Erythroblast (primary cell): ENCODE results near the gene TPR.

ENCODE experiments used
- DNase-seq, 2 experiments: peaks; one replicate each; lab custom pipeline; 2025; lab: John Stamatoyannopoulos, UW
- GATA1 ChIP-seq: IDR thresholded peaks from 2 replicates; pipeline ENCODE4 v1.6.1; 2011; ENCODE audit warnings: low read depth, mild to moderate bottlenecking, control low read depth, low read length, moderate library complexity
- POLR2A ChIP-seq: IDR thresholded peaks from 2 replicates; pipeline ENCODE4 v1.6.1; 2011; ENCODE audit warnings: mild to moderate bottlenecking, low read length

Gene TPR

DNA sequence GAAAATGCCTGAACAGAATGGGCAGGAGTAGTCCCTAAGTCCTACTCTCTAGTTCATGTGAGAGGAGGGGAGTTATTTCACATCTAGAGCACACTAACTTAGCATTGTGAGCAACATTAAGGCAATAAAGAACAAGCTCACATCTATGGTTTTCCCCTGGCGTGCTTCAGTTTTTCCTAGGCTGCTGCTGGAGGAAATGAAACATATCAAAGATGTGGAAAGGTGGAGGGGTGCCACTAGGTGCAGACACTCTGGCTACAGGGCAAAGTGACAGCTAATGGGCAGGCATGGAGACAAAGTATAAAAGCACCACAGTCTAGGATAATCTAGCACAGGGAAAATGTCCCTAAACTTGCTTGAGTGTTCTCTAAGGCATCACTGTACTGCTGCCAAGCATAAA lies 82.2 kb downstream of the TPR start:
- TF ChIP-seq POLR2A (no peak), GATA1 (no peak)
- no peak for DNase-seq

DNA sequence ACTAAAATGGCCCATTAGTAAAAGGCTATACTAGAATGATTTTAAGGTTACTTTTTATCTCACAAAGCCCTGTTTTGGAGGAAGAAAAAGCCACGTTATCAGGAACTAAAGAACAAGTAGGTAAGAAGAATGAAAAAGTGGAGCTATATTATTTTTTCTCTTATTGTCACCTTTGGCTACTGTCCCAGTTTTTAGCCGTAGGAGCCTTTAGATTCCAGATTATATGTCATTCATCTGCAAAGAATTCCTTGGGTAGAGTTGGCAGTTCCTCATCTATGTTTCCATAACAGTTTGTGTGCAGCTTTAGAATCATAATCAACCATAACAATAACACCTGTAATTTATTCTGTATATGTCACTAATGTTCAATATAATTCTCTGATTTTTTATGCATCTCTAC lies 83.8 kb downstream of the TPR start:
- TF ChIP-seq POLR2A (no peak), GATA1 (no peak)
- DNase-seq: no peak

DNA sequence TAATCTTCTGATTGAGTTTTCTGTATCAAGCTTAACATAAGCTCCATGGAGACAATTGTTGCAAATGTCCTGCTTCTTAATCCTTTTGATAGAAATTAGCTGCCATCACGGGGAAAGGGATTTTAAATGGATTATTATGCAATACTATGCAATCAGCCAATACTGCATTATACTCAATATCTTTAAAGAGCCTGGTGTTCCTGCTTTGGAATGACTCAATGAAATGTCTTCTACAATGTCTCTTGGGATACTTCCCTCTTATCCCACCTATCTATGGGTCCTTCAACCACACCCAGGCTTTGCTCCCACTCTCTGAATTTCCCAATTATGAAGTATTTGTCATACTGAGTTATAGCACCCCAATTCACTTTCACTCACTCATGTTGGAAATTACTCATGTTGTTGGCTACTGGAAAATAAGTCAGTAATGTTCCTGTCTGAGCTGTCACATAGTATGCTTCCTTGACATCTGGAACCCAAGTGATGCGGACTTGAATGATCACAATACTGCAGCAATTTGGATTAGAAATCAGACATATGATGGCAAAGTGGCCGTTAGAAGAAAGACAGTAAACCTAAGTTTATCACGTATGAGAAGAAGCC lies 85.0 kb downstream of the TPR start:
- TF ChIP-seq POLR2A (no peak), GATA1 (no peak)
- DNase-seq: no peak

DNA sequence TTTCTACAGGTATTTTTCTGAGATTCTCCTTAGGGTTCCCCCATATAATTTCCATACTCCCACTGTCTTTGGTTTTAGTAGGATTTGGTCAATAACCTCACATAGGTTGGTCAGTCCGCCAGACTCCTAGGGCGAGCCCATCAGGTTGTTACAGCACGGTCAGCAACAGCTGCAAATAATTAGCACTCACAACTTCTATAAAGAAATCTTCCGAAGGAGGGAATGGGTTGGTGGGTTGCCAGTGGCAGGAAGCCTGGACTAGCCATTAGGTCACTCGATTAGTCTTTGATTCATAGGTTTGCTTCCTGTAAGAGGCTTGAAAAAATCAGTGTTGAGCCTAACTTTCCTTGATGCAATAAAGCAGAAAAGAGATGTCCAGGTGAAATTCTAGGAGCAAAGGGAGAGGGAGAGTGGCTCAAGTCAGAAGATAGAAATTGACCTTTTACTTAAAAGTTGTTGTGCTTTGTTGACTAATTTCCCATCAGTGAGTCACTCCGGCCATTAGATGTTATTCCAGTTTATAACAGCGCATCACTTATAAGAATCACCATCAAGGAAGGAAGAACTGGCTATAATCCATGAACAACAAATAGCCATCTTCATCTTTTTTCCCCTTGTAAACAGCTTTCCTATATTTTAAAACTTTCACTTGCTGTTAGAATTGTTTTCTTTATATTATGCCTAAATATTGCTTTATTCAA lies 88.3 kb downstream of the TPR start:
- no peak for DNase-seq
- TF ChIP-seq POLR2A (no peak), GATA1 (no peak)

DNA sequence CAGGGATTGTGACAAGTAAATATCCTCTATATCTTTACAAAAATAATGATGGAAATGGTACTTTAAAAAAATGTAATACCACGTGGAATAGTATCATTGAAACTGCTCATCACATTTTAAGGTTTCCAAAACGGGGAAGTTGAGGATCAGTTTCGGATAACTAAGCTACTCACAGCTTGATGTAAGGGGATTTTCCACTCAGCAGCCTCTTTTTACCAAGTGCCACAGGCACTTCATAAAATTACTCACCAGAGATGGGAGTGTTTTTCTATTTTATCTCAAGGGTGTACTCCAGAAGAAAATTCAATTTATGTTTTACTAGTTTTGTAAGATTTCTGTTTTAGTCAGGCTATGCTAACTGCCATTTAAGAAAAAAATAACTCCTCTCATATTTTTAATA lies 91.7 kb downstream of the TPR start:
- DNase-seq: no peak
- no peak for TF ChIP-seq POLR2A
- no peak for TF ChIP-seq GATA1

DNA sequence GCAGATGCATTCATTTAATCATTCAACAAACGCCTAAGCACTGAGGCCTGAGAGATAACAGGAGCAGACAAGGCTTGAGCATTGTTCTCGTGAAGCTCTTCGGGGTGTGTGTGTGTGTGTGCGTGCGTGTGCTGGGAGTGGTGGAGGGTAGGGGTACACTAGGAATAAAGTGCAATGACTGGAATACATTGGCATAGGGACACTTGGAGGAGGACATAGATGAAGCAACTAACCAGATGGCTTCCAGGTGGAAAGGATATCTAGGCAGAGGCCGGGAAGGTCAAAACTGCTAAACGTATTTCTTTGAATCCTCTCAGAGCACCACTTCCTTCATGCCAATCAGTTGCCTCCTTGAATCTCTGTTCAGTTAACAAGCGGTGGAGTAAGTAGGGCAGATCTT lies 92.6 kb downstream of the TPR start:
- no peak for DNase-seq
- TF ChIP-seq POLR2A (no peak), GATA1 (no peak)

DNA sequence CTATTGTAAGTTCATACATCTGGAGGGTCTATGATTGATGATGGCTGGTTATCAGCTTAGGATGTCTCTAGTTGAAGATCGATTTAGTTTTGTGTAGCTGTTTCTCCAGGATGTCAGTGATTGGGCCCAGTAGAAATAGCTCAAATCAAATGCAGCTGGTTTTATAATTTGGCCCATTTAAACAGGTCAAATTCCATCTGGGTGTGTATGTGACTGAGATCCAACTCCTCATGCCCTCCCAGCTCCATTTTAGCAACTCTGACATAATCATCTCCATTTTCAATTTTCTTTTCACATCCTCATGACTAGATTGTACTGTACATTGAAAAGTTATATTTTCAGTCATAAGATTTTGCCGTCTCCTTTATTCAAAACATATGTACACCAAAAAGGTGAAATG lies 99.2 kb downstream of the TPR start:
- no peak for TF ChIP-seq GATA1

DNA sequence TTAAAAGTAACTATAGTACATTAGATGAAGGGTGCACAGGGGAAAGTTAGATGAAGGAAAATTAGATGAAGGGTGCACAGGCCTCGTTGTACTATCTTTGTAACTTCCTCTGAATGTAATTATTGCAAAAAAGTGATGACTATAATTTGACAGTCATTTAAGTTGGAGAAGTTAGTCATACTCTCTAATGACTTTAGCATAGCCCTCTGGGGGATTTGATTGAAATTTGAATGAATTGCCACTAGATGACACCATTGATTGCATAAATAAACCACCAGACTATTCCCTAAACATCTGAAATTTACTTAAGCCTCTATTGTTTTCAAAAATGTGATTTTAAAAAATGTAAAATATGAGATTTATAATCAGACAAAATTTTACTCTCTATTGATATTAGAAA lies 102.6 kb downstream of the TPR start:
- no peak for TF ChIP-seq GATA1
- no peak for TF ChIP-seq POLR2A
- DNase-seq: no peak

More for the DNA sequence above, 99.2 kb downstream of the TPR start:
- DNase-seq: no peak

DNA sequence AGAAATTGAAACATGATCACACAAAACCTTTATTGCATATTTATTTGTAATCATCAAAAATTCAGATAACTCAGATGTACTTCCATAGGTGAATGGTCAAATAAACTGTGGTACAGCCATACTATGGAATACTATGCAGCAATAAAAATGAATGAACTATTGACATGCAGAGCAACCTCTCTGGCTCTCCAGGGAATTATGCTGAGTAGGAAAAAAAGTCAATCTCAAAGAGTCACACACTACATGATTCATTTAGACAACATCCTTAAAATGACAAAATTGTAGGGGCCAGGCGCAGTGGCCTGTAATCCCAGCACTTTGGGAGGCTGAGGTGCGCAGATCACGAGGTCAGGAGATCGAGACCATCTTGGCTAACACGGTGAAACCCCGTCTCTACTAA lies 104.0 kb downstream of the TPR start:
- TF ChIP-seq GATA1 (no peak), POLR2A (no peak)
- DNase-seq: no peak
